ENCODE measurements around the gene ADGRG3.

Gene ADGRG3

DNA sequence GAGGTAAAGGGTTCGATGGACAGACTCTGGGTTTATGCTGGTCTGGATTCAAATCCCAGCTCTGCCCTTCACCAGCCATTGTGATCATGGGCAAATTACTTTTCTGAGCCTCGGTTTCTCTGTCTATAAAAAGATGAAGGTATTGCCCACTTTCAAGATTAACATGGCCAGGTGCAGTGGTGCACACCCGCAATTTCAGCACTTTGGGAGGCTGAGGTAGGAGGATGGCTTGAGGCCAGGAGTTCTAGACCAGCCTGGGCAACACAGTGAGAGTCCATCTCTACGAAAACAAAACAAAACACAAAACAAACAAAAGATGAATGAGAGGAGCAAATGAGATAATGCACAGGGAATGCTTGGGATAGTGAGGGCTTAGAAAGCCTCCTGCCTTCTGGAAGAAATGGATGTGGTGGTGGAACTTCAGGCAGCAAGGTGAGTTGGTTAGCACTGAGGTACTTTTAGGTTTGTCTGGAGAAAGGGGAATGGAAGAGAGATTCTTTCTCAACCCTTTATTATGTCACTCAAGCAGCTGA is 8.5 kb downstream of the ADGRG3 start:
- no peaks in the 10 kb centered on the region for H3K36me3 Mint-ChIP-seq
- H3K4me3 Mint-ChIP-seq: no peak overlapping the region
- no peak overlapping the region for H3K27ac Mint-ChIP-seq

DNA sequence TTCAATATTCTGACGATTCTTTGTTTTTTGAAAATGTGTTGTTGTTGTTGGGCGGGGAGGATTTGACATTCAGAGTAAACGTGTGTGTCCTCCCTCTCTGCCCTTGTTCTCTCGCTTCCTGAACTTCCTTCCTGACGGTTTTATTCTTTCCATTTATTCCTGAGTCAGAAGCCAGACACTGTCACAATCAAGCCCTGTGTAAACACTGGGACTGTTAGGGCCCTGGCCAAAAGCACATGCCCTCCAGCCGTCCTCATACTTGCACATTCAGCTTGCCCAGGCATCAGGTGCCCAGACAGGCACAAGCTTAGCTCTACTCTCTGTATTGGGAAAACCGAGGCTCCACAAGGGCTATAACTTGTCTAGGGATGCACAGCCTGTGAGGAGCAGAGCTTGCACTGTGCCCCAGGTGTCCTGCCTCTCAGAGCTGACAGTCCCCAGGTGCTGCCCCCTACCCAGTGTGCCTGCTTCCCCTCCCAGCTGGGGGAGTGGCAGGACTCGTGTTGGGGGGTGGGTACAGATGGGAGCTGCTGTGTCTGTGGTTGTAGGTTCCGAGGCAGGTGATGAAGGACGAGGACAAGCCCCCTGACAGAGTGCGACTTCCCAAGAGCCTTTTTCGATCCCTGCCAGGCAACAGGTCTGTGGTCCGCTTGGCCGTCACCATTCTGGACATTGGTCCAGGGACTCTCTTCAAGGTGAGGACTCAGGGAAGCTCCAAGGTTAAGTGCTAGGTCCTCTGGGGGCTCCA is 9.7 kb downstream of the ADGRG3 start:
- Mint-ChIP-seq H3K4me3 (no peak overlapping the region), H3K4me1 (peaks cover 8% of the 10 kb centered on the region), H3K27me3 (peaks cover 9% of the 10 kb centered on the region), H3K9me3 (no peaks in the 10 kb centered on the region), H3K36me3 (no peaks in the 10 kb centered on the region), H3K27ac (no peak overlapping the region)
- peak; percentile 3 for ATAC-seq

More for the DNA sequence above, 8.5 kb downstream of the ADGRG3 start:
- ATAC-seq: no peak
- Mint-ChIP-seq H3K4me1 (peaks cover 8% of the 10 kb centered on the region), H3K27me3 (peaks cover 9% of the 10 kb centered on the region), H3K9me3 (no peaks in the 10 kb centered on the region)

DNA sequence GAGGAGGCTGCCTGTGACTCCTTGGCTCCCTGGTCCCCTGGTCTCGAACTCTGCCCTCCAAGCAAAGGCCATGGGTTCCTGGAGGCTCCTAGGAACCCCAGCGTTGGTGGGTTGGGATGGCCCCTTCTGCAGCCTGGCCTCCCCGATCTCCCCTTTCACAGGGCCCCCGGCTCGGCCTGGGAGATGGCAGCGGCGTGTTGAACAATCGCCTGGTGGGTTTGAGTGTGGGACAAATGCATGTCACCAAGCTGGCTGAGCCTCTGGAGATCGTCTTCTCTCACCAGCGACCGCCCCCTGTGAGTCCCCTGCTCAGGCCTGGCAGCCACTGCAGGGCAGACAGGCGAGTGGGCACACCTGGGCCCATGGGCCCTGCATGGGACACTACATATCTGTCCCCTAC is 10.9 kb downstream of the ADGRG3 start:
- H3K27ac Mint-ChIP-seq: no peak overlapping the region
- no peaks in the 10 kb centered on the region for H3K36me3 Mint-ChIP-seq
- no peaks in the 10 kb centered on the region for H3K27me3 Mint-ChIP-seq
- ATAC-seq: no peak
- no peaks in the 10 kb centered on the region for H3K9me3 Mint-ChIP-seq
- H3K4me1 Mint-ChIP-seq: peaks cover 8% of the 10 kb centered on the region
- no peak overlapping the region for H3K4me3 Mint-ChIP-seq

DNA sequence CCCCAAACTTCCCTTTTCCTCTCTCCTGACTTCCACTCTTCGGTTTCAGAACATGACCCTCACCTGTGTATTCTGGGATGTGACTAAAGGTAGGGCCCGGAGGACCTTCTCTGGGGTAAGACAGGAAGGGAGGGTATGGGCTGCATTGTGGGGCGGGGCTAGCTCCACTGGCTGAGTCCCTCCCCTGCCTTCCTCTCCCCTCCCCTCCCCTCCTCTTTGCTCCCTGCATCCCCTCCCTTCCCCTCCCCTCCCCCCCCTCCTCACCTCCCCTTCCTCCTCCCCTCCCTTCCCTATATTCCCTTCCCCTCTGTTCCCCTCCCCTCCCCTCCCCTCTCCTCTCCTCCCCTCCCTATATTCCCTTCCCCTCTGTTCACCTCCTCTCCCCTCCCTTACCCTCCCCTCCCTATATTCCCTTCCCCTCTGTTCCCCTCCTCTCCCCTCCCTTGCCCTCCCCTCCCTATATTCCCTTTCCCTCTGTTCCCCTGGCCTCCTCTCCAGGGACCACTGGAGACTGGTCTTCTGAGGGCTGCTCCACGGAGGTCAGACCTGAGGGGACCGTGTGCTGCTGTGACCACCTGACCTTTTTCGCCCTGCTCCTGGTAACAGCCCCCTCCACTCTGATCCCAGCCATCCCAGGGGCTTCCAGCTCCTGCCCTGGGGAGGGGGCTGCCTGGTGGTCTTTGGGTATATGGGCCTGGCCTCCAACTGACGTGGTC is 11.8 kb downstream of the ADGRG3 start:
- H3K36me3 Mint-ChIP-seq: no peaks in the 10 kb centered on the region
- no peak overlapping the region for H3K27ac Mint-ChIP-seq
- no peak for ATAC-seq
- no peaks in the 10 kb centered on the region for H3K9me3 Mint-ChIP-seq
- H3K27me3 Mint-ChIP-seq: no peaks in the 10 kb centered on the region
- H3K4me3 Mint-ChIP-seq: no peak overlapping the region
- peaks cover 8% of the 10 kb centered on the region for H3K4me1 Mint-ChIP-seq

DNA sequence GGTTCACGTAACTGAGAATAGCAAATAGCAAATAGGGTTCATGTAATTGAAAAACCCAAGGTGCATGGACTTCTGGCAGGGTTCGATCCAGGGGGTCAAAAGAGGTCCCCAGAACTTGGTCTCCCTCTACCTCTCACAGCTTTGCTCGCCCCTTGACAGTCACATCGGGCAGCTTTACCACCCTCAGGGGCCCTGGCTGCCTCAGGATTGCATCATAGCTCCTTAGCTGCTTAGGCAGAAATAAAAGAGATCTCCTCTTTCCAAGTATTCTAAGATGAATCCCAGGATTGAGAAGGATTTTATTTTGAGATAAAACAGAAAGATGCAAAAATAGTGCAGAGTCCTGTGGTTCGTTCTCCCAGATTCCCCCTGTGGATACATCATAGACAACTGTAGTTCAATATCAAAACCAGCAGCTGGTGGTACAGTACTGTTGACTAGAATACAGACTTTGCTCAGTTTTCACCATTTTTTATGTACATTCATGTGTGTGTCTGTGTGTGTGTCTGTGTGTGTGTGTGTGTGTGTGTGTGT is 12.8 kb downstream of the ADGRG3 start:
- no peak overlapping the region for H3K4me3 Mint-ChIP-seq
- H3K4me1 Mint-ChIP-seq: peaks cover 8% of the 10 kb centered on the region
- H3K27ac Mint-ChIP-seq: no peak overlapping the region
- H3K36me3 Mint-ChIP-seq: no peaks in the 10 kb centered on the region
- H3K9me3 Mint-ChIP-seq: no peaks in the 10 kb centered on the region
- ATAC-seq: no peak
- H3K27me3 Mint-ChIP-seq: no peaks in the 10 kb centered on the region

DNA sequence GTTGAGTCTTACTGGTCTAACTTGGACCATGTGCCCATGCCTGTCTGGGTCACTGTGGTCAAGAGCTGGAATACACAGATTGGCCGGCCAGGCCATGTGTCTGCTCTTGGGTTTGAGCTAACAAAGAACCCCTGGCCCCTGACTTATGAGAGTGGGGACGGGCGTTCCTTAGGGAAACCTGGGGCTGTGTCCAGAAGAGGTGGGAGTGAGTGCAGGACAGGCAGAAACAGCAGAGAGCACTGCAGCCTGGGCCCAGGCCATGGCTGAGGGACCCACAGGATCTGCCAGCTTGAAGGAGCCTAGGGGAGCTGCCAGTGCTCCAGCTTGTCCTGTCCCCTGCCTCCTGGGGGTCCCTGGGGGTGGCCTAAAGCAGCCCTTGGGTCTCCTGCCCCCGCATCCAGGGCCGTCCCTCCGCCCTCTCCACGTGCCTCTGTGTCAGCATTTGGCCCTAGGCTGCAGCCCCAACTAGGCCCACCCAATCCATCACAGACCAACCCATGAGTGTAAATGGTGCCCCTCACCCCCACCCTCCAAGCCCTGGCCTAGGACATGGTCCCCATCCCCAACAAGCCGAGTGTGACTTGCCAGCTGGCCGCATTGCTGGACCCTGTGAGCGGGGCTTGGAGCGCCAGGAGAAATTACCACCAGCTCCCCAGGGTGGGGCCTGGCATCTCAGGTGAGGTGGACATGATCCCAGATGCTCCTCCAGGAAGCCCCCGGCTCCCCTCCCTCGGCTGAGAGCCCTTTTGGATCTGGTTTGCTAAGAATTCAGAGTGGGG is 14.0 kb downstream of the ADGRG3 start:
- ATAC-seq: no peak
- no peak overlapping the region for H3K4me3 Mint-ChIP-seq
- no peaks in the 10 kb centered on the region for H3K9me3 Mint-ChIP-seq
- no peaks in the 10 kb centered on the region for H3K27me3 Mint-ChIP-seq
- H3K27ac Mint-ChIP-seq: no peak overlapping the region
- no peaks in the 10 kb centered on the region for H3K36me3 Mint-ChIP-seq
- H3K4me1 Mint-ChIP-seq: peaks cover 8% of the 10 kb centered on the region

DNA sequence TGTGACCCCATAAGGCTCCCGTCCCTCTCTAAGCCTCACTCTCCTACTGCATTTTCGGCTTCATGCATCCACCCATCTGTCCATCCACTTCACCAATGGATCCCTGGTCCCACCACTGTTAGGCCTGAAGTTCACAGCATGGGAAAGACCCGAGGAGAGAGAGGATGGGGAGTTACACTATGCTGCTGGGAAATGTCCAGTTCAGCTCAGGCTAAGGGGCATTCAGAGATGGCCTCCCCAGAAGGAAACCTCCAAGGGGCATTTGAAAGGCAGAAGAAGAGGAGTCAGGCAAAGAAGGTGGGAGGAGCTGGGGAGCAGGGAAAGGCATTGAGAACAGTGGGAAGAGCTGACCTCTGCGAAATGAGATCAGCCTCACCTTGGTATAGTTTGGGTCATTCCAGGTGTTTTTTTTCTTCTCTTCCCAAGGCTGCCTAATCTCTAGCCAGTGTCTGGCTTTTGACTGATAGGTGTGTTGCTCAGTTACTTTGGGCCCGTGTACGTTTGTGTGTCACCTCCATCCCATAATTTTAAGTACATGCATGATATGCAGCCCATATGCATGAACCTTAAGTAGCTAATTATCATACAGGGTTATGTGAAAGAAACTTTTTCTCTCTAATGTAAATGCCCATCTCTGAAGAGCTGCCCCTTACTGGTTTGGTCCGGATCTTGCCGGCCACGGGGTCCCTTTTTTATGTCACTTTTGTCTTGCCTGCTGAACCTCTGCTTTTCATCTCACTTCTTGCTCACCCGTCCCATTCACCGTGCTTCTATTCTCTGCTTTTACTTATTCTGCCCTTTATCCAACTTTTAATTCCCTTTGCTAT is 14.9 kb downstream of the ADGRG3 start:
- Mint-ChIP-seq H3K36me3 (no peaks in the 10 kb centered on the region), H3K4me3 (no peak overlapping the region), H3K27me3 (no peaks in the 10 kb centered on the region), H3K9me3 (no peaks in the 10 kb centered on the region), H3K4me1 (peaks cover 8% of the 10 kb centered on the region), H3K27ac (no peak overlapping the region)
- no peak for ATAC-seq

DNA sequence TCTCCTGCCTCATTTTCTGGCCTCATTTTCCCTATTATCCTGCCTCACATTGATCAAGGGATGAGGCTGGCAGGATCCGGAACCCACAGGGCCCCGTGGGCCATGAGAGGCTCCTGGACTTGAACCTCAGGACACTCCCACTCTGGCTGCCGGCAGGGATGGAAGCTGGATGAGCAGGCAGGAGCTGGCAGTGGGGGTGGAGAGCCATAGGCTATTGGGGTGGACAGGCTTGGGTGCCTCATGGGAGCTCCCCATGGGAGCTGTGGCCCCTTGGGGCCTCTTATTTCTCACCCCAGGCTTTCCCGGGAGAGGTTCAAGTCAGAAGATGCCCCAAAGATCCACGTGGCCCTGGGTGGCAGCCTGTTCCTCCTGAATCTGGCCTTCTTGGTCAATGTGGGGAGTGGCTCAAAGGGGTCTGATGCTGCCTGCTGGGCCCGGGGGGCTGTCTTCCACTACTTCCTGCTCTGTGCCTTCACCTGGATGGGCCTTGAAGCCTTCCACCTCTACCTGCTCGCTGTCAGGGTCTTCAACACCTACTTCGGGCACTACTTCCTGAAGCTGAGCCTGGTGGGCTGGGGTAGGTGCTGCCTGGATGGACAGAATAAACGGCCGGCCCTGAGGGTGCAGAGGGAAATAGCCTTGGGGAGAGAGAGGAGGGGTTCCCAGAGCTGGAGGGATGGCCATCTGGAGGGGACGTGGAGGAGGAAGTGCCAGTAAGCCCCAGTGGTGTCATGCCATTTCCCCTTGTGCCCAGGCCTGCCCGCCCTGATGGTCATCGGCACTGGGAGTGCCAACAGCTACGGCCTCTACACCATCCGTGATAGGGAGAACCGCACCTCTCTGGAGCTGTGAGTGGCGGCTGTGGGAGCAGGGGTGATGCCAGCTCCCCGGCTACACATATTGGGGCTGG is 15.8 kb downstream of the ADGRG3 start:
- no peak overlapping the region for H3K4me3 Mint-ChIP-seq
- ATAC-seq: no peak
- no peaks in the 10 kb centered on the region for H3K27me3 Mint-ChIP-seq

DNA sequence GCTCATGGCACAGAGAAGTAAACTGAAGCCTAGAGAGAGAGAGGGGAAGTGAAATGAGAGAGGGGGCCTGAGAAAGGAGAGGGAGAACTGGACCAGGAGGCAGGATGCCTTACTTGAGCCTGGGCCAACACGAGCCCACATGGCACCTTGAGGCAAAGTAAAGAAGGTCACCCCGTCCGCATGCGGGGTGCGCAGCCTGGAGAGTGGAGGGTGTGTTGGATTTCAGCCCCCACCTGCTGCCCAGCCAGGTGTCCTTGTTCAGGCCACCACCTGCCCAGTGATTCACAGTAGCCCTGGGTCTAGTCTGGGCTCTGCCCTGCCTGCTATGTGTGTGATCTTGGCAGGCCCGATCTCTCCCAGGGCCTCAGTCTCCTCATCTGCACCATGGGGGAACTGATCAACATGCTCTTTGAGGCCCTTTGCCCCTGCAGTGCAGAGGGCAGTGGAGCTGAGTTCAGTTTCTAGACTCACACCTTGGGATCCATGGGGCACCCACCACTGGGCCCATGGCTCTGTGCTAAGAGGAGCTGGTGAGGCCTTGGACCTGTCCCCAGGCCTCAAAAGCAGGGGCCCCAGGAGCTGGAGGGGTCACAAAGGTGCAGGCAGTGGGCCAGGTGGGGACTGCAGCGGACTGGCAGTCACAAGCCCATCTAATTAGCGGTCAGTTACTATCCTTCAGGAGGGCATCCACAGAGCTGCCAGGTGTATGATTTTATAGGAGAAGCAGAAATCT is 16.7 kb downstream of the ADGRG3 start:
- Mint-ChIP-seq H3K4me1 (peaks cover 12% of the 10 kb centered on the region), H3K27me3 (no peaks in the 10 kb centered on the region), H3K27ac (no peak overlapping the region), H3K9me3 (no peaks in the 10 kb centered on the region), H3K36me3 (no peaks in the 10 kb centered on the region), H3K4me3 (no peak overlapping the region)
- ATAC-seq: no peak

More for the DNA sequence above, 15.8 kb downstream of the ADGRG3 start:
- Mint-ChIP-seq H3K27ac (no peak overlapping the region), H3K9me3 (no peaks in the 10 kb centered on the region), H3K36me3 (no peaks in the 10 kb centered on the region), H3K4me1 (peaks cover 8% of the 10 kb centered on the region)

DNA sequence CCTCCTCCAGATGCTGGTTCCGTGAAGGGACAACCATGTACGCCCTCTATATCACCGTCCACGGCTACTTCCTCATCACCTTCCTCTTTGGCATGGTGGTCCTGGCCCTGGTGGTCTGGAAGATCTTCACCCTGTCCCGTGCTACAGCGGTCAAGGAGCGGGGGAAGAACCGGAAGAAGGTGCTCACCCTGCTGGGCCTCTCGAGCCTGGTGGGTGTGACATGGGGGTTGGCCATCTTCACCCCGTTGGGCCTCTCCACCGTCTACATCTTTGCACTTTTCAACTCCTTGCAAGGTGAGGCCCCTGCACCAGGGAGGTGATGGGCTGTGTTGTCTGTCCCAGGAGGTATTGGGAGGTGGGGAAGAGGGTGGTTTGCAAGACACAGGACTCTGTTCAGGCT is 17.5 kb downstream of the ADGRG3 start:
- ATAC-seq: no peak
- Mint-ChIP-seq H3K9me3 (no peaks in the 10 kb centered on the region), H3K27me3 (no peaks in the 10 kb centered on the region), H3K27ac (no peak overlapping the region), H3K4me1 (peaks cover 16% of the 10 kb centered on the region), H3K4me3 (no peak overlapping the region), H3K36me3 (no peaks in the 10 kb centered on the region)

DNA sequence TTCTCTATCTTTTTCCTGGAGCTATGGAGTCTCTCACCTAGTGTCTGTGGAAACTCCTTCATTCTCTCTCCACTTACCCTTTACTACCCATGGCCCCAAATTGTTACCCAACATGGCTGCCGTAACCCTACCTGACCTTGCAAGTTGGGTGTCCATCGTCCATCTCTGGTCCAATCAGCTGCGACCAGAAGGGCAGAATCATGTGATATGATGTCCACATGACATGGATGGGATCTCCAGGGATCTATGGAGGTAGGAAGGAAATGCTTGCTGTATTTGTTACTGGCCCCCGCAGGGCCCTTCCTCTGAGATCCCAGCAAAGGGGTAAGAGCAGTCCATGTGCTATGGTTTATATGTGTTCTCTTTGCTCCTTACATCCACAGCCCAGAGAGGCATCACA is 18.5 kb downstream of the ADGRG3 start:
- Mint-ChIP-seq H3K4me1 (peaks cover 21% of the 10 kb centered on the region), H3K36me3 (no peaks in the 10 kb centered on the region), H3K9me3 (no peaks in the 10 kb centered on the region), H3K27ac (no peak overlapping the region), H3K27me3 (no peaks in the 10 kb centered on the region), H3K4me3 (no peak overlapping the region)
- no peak for ATAC-seq

DNA sequence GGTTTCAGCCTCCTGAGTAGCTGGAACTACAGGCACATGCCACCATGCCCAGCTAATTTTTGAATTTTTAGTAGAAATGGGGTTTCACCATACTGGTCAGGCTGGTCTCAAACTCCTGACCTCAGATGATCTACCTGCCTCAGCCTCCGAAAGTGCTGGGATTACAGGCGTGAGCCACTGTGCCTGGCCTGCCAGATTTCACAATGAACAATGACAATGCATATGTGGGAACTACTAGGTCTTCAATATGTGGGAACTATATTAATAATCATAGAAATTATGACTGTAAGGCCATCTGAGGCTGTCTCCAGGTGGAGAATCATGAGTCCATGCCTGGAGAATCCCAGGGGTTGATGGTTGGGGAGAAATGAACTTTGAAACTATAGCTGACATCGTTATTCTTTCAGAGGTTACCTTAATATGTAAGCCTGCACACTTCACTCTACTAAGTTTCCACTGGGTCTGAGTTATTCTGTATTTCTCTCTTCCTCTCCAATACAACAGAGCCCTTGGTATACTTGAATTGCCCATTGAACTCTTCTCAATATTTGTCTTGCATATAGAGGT is 19.3 kb downstream of the ADGRG3 start:
- Mint-ChIP-seq H3K36me3 (no peaks in the 10 kb centered on the region), H3K9me3 (no peaks in the 10 kb centered on the region), H3K27me3 (no peaks in the 10 kb centered on the region), H3K4me3 (no peak overlapping the region), H3K27ac (no peak overlapping the region), H3K4me1 (peaks cover 21% of the 10 kb centered on the region)
- no peak for ATAC-seq

DNA sequence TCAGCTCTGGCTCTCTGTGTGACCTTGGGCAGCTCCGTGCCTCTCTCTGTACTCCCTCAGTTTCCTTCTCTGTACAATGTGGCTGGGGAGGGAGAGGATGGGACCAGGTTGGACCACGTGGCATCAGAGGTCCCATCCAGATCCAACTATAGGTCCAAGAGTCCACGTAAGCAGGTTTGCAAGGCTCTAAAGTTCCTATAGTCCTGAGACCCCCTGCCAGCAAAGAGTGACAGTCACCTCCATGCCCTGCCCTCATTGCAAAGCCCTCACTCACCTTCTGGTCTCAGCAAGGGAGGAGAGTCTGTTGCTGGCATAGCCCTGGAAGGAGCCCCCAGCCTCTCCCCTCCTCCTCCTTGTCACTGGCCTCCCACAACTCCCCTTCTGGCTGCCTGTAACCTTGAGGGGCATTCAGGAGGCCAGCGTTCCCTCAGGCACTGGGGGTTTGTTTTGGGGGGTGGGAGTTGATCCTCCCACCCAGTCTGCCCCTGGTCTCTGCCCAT is 20.4 kb downstream of the ADGRG3 start:
- Mint-ChIP-seq H3K27ac (no peak overlapping the region), H3K9me3 (no peaks in the 10 kb centered on the region), H3K4me3 (no peak overlapping the region), H3K4me1 (peaks cover 21% of the 10 kb centered on the region), H3K36me3 (no peaks in the 10 kb centered on the region), H3K27me3 (no peaks in the 10 kb centered on the region)
- no peak for ATAC-seq
